Measurements from ENCODE around the gene JSRP1.

JSRP1 gene

DNA sequence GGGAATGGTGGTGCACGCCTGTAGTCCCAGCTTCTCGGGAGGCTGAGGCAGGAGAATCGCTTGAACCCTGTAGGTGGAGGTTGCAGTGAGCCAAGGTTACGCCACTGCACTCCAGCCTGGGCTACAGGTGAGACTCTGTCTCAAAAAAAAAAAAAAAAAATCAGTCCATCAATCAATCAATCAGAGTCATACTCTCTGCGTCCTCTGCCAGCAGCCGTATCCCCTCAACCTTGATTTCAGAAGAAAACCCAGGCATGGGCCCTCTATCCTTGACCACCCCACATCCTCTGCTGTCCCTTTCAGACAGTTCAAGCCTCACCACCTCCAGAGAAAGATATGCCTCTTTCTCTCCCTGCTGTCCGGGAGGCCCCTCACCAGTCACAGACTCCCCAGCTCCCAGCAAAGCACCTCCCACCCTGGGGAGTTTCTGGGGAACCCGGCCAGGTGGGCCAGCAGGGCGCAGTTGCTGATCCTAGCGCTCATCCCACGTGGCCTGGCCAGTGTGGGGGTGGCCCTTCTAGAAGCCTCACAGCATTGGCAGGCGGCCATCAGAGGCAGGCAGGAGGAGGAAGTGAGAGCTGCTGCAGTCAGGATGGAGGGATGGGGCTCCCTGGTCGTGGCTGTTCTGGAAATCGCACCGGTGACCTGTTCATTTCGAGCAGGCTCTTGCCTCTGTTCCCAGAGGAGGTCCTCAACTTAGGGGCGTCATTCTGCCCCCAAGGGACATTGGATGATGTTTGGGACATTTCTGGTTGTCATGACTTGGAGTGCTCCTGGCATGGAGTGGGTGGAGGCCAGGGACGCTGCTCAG, 10.2 kb upstream of the JSRP1 start:
- no peak for DNase-seq (ENCODE audit: low spot score)

DNA sequence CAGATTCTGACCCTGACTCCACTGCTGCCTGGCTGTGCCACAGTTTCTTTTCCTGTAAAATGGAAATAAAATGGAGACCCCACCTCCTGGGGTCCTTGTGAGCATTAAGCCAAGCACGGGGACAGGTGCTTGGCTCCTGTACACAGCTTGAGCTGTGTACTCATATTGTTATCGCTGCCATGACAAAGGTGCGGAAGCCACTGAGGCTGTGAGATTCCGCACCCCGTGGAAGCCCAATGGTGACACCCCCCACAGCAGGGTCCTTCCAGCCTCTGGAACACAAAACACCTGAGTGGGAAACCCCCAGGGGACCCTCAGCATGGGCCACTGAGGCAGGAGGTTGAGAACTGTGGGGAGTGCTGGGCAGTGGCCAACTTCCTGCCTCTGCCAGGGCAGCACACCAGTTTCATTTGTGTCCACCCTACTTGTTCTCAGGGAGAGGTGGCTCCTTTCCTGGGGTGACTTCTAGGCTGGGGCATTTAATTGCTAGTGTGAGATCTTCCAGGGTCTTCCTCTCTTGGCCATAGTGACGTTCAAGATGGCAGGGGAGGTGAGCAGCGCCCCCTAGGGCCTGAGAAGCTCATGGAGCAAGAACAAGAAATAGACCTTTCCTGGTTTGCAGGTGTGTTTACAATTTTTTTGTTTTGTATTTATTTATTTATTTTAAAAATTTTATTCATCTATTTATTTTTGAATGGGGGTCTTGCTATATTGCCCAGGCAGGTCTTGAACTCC, 5.4 kb upstream of the JSRP1 start:
- no peak for DNase-seq (ENCODE audit: low spot score)

DNA sequence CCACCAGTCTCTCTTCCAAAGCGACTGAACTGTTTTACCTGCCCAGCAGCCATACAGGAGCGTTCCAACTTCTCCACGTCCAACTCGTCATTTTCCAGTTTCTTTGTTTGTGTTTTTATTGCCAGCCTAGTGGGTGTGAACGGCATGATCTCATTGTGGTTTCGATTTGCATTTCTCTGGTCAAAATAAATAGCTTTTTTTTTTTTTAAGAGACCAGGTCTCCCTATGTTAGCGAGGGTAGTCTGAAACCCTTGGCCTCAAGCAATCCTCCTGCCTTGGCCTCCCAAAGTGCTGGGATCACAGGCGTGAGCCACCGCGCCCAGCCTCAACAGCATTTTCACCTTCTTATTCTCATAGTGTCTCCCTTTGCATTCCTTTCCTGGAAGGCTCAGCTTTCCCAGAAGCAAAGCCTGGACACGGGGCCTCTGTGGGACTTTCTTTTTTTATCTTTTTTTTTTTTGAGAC, 4.2 kb upstream of the JSRP1 start:
- DNase-seq (ENCODE audit: low spot score): no peak

DNA sequence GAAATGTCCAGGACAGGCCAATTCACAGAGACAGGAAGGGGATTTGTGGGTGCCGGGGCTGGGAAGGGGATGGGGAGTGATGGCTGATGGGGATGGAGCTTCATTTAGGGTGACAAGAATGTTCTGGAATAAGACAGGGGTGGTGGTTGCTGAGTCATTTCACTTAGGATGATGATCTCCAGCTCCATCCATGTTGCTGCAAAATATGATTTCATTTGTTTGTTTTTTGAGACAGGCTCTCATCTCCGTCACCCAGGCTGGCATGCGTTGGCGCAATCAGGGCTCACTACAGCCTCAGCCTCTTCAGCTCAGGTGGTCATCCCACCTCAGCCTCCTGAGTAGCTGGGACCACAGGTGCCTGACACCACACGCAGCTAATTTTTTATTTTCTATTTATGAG, 3.1 kb upstream of the JSRP1 start:
- no peak for DNase-seq (ENCODE audit: low spot score)

DNA sequence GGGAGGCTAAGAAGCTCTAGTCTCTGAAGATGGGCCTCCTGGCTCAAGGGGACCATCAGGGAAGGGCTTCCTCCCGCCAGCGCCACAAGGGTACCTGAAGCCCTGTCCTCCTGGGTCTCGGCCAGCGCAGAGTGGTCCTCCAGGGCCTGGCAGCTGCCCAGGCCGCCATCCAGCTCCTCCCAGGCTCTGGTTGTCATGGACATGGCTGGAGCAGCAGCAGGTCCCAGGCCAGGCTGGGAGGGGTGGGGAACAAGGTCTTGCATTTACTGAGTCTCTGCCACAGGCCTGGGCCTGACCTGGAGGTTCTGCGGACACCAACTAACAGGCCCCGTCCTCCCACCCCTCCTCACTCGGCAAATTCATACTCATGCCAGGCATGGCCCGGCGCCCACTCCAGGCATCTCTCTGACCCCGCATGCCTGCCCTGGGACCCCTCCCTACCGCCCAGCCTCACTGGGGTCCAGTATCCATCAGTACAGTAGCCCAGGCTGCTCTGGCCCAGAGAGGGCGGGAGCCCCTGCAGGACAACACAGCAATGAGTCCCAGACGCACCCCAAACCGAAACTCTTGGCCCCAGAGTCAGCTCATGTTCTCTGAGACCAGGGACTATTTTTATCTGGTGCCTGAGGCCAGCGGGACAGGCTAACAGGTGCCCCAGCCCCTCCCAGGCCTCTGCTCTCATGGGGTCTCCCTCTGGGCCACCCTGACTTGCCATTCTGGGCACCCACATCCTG, 938 bp downstream of the JSRP1 start:
- no peak for DNase-seq (ENCODE audit: low spot score)

DNA sequence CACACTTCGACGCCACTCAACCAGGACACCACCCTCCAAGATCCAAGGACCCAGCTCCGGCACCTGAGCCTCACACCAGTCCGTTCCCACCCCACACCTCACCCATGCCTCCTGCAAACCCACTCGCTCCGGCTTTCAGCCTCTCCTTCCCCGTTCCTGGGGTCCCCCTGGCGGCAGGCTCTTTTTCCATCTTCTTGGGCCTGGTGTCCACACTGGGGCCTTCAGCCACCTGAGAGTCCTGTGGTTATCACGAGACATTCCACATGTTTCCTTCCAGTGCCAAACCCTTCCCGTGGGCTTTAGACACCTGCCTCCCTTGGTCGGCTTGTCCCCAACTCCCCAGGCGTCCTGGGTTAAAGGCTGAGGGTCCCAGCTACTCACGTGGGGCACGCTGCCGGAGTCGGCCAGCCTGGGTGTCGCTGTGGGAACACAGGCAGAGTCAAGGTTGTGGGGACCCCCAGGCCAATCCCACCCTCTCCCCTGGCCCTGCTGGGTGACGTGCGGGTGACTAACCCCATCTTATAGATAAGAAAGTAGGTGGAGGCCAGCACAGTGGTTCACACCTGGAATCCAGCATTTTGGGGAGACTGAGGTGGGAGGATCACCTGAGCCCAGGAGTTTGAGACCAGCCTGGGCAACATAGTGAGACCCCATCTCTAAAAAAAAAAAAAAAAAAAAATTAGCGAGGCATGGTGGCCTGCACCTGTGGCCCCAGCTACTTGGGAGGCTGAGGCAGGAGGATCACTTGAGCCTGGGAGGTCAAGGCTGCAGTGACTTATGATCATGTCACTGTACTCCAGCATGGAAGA, 1.9 kb downstream of the JSRP1 start:
- no peak for DNase-seq (ENCODE audit: low spot score)

DNA sequence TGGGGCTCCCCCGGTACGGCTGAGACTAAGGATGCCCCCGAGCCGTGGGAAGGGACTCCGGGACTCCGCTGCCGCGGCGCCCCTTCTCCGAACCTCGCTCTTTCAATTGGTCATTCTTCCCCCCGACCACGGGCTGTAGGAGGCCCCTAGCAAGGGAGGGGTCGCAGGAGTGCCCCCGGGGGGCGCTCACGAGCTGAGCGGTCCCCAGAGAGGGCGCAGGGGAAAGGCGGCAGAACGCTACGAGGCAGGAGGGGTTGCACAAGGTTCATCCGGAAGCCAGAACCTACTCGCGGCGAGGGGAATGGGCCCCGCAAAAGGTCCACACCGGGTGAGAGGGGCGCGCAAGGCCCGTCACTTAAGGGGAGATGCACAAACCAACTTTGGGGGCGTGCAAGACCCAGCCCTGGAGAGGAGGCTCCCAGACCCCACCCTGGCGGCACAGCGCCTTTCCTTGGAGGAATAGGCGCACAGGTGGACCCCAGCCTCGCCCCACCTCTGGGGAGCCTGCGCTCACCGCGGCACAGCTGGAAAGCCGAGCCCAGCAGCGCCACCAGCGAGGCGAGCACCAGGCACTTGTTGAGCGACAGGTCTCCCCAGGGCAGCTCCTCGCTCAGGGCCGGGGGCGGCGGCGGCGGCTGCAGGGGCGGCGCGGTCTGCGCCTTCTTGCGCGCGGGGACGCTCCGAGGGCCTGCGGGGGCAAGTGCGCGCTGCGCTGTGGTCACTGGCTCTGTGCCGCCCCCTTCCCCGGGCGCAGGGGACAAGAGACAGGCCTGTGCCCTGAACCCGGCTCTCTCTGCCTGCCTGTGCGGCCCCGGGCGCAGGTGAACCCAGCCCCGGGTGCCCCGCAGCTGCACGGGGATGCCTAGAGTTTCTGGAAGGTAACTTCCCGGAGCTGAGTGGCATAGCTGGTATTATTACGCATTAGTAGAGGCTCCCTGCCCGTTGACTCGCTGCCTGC, 2.8 kb downstream of the JSRP1 start:
- no peak for DNase-seq (ENCODE audit: low spot score)

DNA sequence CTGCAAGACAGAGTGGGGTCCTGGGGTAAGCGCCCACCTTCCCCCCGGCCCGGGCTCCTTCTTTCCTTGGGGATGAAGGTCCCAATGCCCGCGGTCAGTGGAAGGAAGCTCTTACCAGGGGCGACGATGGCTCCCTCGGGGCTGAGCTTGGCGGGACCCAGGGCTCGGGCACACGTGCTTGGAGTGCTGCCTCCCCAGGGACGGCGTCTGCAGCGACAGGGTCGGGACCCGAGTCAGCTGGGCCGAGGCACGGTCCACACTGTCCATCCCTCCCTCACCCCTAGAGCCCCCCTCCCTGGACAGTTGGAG, 3.5 kb downstream of the JSRP1 start:
- no peak for DNase-seq (ENCODE audit: low spot score)

DNA sequence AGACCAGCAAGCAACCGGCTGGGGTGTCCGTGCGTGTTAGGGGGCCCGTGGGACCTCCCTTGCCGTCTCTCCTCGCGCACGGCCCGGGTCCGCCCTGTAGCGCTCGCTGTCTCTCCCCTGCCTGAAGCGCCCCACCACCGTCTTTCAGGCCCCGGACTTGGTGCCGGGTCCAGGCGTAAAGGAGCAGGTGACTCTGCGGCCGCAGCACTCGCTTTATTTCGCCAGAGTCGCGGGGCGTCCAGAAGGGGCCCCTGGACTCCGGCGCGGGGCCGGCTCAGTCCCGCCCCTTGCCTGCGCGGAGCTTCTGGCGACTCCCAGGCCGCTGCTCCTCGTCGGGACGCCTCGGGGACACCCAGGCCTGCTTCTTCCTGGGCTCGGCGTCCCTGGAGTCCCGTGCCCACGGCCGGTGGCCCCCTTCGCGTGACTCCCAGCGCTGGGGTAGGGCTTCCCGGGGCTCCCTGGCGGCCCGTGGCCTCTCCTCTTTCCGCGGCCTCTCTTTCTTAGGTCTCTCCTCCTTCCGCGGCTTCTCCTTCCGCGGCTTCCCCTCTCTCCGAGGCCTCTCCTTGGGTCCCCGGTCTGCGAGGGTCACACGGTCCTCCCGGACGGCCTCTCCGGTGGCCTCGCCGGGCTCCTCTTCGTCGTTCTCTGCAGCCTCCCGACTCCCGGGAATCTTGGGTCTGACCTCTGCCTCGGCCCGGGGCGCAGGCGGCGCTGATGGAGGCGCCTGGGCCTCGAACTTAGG, 4.0 kb downstream of the JSRP1 start:
- DNase-seq (ENCODE audit: low spot score): no peak

DNA sequence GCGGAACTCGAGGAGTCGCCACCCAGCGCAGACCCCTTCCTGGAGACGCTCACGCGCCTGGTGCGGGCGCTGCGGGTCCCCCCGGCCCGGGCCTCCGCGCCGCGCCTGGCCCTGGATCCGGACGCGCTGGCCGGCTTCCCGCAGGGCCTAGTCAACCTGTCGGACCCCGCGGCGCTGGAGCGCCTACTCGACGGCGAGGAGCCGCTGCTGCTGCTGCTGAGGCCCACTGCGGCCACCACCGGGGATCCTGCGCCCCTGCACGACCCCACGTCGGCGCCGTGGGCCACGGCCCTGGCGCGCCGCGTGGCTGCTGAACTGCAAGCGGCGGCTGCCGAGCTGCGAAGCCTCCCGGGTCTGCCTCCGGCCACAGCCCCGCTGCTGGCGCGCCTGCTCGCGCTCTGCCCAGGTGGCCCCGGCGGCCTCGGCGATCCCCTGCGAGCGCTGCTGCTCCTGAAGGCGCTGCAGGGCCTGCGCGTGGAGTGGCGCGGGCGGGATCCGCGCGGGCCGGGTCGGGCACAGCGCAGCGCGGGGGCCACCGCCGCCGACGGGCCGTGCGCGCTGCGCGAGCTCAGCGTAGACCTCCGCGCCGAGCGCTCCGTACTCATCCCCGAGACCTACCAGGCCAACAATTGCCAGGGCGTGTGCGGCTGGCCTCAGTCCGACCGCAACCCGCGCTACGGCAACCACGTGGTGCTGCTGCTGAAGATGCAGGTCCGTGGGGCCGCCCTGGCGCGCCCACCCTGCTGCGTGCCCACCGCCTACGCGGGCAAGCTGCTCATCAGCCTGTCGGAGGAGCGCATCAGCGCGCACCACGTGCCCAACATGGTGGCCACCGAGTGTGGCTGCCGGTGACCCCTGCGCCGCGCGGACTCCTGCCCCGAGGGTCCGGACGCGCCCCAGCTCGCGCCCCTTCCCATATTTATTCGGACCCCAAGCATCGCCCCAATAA, 4.8 kb downstream of the JSRP1 start:
- DNase-seq (ENCODE audit: low spot score): no peak

DNA sequence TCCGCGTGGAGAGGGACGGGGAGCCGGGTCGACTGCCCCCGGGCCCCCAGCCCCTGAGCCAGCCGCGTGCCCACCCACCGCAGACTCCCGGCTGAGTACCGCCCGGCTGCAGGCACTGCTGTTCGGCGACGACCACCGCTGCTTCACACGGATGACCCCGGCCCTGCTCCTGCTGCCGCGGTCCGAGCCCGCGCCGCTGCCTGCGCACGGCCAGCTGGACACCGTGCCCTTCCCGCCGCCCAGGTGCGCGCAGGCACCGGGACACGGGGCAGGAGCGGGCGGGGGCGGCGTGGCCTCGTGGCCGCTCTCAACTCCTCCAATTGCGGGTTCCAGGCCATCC, 5.5 kb downstream of the JSRP1 start:
- DNase-seq (ENCODE audit: low spot score): no peak

DNA sequence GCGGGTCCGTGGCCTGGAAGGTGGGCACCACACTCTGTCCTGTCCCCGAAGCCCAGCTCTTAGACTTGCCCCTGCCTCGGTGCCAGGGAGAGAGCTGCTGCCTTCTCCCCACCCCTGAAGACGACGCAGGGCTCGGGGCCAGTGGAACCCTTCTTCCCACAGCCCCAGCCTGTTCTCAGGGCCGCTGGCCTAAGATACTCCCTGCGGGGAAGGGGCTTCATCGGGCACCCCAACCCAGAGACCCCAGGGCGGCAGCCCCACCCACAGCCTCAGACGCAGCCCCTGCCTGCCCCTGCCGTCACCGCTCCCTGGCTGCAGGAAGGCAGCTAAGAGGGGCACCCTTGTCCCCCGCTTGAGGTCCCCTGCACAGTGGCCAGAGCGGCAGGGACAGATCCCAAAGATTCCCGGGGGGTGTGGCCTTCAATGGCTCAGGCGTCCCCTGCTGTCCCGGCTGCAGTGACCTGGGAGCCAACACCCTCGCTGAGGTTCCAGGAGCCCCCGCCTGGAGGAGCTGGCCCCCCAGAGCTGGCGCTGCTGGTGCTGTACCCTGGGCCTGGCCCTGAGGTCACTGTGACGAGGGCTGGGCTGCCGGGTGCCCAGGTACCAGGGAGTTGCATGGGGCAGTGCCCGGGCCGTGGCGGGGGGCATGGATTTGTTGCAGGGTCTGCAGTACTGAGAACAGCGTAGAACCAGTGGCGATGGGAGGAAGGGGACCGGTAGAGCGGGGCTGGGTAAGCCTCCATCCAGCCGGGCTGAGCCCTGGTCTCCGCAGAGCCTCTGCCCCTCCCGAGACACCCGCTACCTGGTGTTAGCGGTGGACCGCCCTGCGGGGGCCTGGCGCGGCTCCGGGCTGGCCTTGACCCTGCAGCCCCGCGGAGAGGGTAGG, 6.1 kb downstream of the JSRP1 start:
- no peak for DNase-seq (ENCODE audit: low spot score)

DNA sequence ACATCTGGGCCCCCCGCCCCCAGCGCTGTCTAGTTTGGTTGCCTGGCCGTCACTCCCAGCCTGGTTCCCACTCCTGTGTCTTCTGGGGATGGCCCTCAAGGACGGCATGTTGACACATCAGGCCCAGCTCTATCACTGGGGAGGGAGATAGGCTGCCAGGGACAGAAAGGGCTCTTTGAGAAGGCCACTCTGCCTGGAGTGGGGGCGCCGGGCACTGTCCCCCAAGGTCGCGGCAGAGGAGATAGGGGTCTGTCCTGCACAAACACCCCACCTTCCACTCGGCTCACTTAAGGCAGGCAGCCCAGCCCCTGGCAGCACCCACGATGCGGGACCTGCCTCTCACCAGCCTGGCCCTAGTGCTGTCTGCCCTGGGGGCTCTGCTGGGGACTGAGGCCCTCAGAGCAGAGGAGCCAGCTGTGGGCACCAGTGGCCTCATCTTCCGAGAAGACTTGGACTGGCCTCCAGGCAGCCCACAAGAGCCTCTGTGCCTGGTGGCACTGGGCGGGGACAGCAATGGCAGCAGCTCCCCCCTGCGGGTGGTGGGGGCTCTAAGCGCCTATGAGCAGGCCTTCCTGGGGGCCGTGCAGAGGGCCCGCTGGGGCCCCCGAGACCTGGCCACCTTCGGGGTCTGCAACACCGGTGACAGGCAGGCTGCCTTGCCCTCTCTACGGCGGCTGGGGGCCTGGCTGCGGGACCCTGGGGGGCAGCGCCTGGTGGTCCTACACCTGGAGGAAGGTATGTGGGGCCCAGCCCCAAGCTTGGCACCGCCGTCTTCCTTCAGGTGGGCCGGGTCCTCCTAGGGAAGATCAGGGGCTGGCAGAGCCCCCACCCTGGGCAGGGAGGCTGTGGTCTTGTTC, 7.0 kb downstream of the JSRP1 start, which contains the start of gene AMH:
Gene AMH (plus strand): TSS at position 314 of the 857 bp plus-strand sequence. CDS start 10 bp downstream, at position 324.
- no peak for DNase-seq (ENCODE audit: low spot score)

DNA sequence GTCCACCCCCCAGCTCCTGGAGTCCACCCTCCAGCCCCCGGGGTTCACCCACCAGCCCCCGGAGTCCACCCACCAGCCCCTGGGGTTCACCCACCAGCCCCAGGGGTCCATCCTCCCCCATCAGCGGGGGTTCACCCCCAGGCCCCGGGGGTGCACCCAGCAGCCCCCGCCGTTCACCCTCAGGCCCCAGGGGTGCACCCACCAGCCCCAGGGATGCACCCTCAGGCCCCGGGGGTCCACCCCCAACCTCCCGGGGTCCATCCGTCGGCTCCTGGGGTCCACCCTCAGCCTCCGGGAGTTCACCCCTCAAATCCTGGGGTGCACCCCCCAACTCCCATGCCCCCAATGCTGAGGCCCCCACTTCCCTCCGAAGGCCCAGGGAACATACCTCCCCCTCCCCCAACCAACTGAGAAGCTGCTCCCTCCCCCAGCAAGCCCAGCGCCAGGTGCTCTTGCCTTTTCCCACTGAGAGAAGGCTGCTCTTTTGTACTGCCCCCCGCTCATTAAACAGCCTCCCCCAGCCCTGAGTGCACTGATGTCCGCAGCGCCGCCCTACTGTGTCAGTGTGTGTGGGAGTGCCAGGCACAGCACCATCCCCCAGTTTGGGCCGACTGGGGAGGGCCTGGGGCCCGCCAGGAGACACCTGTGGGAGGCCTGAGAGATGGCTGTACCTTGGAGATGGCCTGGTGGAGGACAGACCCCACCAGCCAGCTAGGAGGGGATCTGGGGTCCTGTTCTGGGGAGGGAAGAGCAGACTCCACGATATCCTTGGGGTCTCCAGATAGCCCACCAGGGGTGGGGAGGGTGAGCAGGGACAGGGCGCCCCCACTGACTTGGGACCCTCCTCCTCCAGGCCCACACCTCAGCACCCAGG, 7.8 kb downstream of the JSRP1 start:
- DNase-seq (ENCODE audit: low spot score): no peak

DNA sequence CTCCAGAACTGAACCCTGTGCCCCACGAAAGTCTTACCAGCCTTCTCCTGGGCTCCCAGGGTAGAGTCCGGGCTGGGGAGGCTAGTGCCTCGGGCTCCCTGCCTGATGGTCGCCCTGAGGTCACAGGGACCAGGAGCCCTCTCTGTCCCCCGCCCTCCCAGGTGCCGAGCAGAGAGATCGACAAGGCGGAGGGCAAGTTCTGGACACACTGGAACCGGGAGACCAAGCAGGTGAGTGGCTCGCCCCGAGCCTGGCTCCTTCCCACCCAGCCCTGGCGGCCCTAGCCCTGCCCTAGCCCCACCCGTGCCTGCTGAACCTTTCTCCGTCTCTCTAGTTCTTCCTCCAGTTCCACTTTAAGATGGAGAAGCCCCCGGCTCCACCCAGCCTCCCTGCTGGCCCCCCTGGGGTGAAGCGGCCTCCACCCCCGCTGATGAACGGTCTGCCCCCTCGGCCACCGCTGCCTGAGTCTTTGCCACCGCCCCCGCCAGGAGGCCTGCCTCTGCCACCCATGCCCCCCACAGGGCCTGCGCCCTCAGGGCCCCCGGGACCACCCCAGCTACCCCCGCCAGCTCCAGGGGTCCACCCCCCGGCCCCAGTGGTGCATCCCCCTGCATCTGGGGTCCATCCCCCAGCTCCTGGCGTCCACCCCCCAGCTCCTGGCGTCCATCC, 8.7 kb downstream of the JSRP1 start:
- DNase-seq (ENCODE audit: low spot score): no peak

Measured in putamen (tissue), 1 donor.